SK-N-MC (cell line): ENCODE measurements around the gene EPC2.
"Not testable (repeated sequence)": the region's sequence is repeated elsewhere in the genome, so short reads cannot be mapped to it uniquely, and the experiment has no call there.

Experiments used
- DNase-seq: peaks from one replicate; pipeline ENCODE4 v3.0.0-alpha.2; 2011; ENCODE audit warnings: low read depth, low spot score
- H3K27ac ChIP-seq: fragments of 200-600 bp; sonication (generic); 2 replicates; pipeline ENCODE4 v1.5.1; 2016; ENCODE audit warnings: mixed run types
- H3K36me3 ChIP-seq: fragments of 200-600 bp; sonication (generic); 2 replicates; pipeline ENCODE4 v1.6.1; 2017; ENCODE audit warnings: antibody characterized with exemption, low read length, mixed read lengths; ENCODE audit not compliant: insufficient read depth
- H3K4me3 ChIP-seq: fragments of 200-600 bp; sonication (generic); 2 replicates; pipeline ENCODE4 v1.5.1; 2016
- H3K9ac ChIP-seq: fragments of 200-600 bp; sonication (generic); 2 replicates; pipeline ENCODE4 v1.8.0; 2017; ENCODE audit warnings: mixed run types, mixed read lengths; ENCODE audit not compliant: insufficient read length
- H3K9me3 ChIP-seq: fragments of 200-600 bp; sonication (generic); 2 replicates; pipeline ENCODE4 v1.6.1; 2017; ENCODE audit warnings: low read depth, mild to moderate bottlenecking, antibody characterized with exemption, low read length, moderate library complexity, mixed read lengths
- EZH2 ChIP-seq: fragments of 200-600 bp; sonication (generic); IDR thresholded peaks from one replicate; pipeline ENCODE4 v1.6.1; 2017; ENCODE audit warnings: antibody characterized with exemption
- FOXP2 ChIP-seq: optimal IDR thresholded peaks from 2 replicates; pipeline ENCODE3; 2011; ENCODE audit warnings: mild to moderate bottlenecking, moderate library complexity; ENCODE audit not compliant: insufficient read depth; ENCODE audit errors: extremely low read length, control extremely low read depth
- POLR2AphosphoS5 ChIP-seq: IDR thresholded peaks from 2 replicates; pipeline ENCODE4 v1.6.1; 2012; ENCODE audit warnings: mild to moderate bottlenecking, low read depth, low read length, borderline replicate concordance

EPC2 gene

GRCh38 chr2:148656516-148656915 lies 12.0 kb downstream of the EPC2 start:
- no peak for DNase-seq
- TF ChIP-seq POLR2AphosphoS5, result no peak
- no peak for TF ChIP-seq FOXP2

GRCh38 chr2:148658807-148659722 lies 14.5 kb downstream of the EPC2 start:
- Histone ChIP-seq H3K27ac (no peak overlapping the region), H3K9ac (no peak overlapping the region), H3K36me3 (no peaks in the 10 kb centered on the region), H3K4me3 (no peak overlapping the region), H3K9me3 (no peaks in the 10 kb centered on the region)
- no peak for DNase-seq
- no peak for TF ChIP-seq EZH2
- TF ChIP-seq POLR2AphosphoS5, result no peak
- no peak for TF ChIP-seq FOXP2

More at GRCh38 chr2:148656516-148656915, 12.0 kb downstream of the EPC2 start:
- Histone ChIP-seq H3K36me3 (no peaks in the 10 kb centered on the region), H3K9me3 (no peaks in the 10 kb centered on the region), H3K27ac (no peak overlapping the region), H3K9ac (no peak overlapping the region), H3K4me3 (no peak overlapping the region)

- peak; percentile 78 for DNase-seq
- Histone ChIP-seq H3K4me3 (peak overlapping the region; percentile 30; the same call in 1 of the 2 replicates), H3K36me3 (no peaks in the 10 kb centered on the region), H3K9ac (no peak overlapping the region), H3K9me3 (no peaks in the 10 kb centered on the region), H3K27ac (peak overlapping the region; percentile 20; the same call in 1 of the 2 replicates)
- no peak for TF ChIP-seq EZH2
- peak; percentile 84 for TF ChIP-seq FOXP2
- peak; percentile 27; the same call in 1 of the 2 replicates for TF ChIP-seq POLR2AphosphoS5
Measured at GRCh38 chr2:148660999-148661398, 16.4 kb downstream of the EPC2 start.

GRCh38 chr2:148662332-148662731 lies 17.8 kb downstream of the EPC2 start:
- not testable (repeated sequence) for H3K9ac ChIP-seq, DNase-seq, H3K9me3 ChIP-seq, H3K4me3 ChIP-seq, H3K27ac ChIP-seq, H3K36me3 ChIP-seq

GRCh38 chr2:148664229-148664628 lies 19.7 kb downstream of the EPC2 start:
- H3K27ac ChIP-seq, result no peak overlapping the region
- H3K4me3 ChIP-seq, result no peak overlapping the region
- no peak for DNase-seq
- no peak for TF ChIP-seq FOXP2
- no peak for TF ChIP-seq EZH2
- TF ChIP-seq POLR2AphosphoS5, result no peak
- H3K9ac ChIP-seq, result no peak overlapping the region
- H3K36me3 ChIP-seq, result no peaks in the 10 kb centered on the region
- 0 out of 2 replicates have a peak, but pooled peaks cover 3% of the 10 kb centered on the region for H3K9me3 ChIP-seq

- TF ChIP-seq EZH2, result no peak
- H3K4me3 ChIP-seq, result no peak overlapping the region
- DNase-seq, result no peak
Measured at GRCh38 chr2:148666555-148666954, 22.0 kb downstream of the EPC2 start.

GRCh38 chr2:148667113-148667836 lies 22.7 kb downstream of the EPC2 start:
- no peak for DNase-seq
- Histone ChIP-seq H3K4me3 (no peak overlapping the region), H3K27ac (no peak overlapping the region), H3K36me3 (no peaks in the 10 kb centered on the region), H3K9me3 (0 out of 2 replicates have a peak, but pooled peaks cover 3% of the 10 kb centered on the region), H3K9ac (no peak overlapping the region)
- TF ChIP-seq EZH2 (no peak), FOXP2 (no peak), POLR2AphosphoS5 (no peak)

More at GRCh38 chr2:148666555-148666954, 22.0 kb downstream of the EPC2 start:
- H3K36me3 ChIP-seq, result no peaks in the 10 kb centered on the region
- H3K9me3 ChIP-seq, result 0 out of 2 replicates have a peak, but pooled peaks cover 3% of the 10 kb centered on the region
- H3K27ac ChIP-seq, result no peak overlapping the region
- H3K9ac ChIP-seq, result no peak overlapping the region

GRCh38 chr2:148670773-148671172 lies 26.2 kb downstream of the EPC2 start:
- DNase-seq, result no peak
- Histone ChIP-seq H3K27ac (no peak overlapping the region), H3K9ac (no peak overlapping the region), H3K36me3 (no peaks in the 10 kb centered on the region), H3K9me3 (peaks cover 7% of the 10 kb centered on the region; the same call in 1 of the 2 replicates), H3K4me3 (no peak overlapping the region)
- TF ChIP-seq POLR2AphosphoS5 (no peak), EZH2 (no peak), FOXP2 (no peak)
